K562 (cell line): Measurements from ENCODE around the gene OLR1. TPM values are rescaled to one million over a fixed set of nuclear protein-coding genes. Genes with fewer than 3 reads are reported as not detected.

Experiments
- CEBPG ChIP-seq, 3 experiments: fragments of 200-800 bp in 1 of 3; sonication (Bioruptor generic) in 1 of 3; sonication (generic) in 1 of 3; formaldehyde crosslinking in 1 of 3; IDR thresholded peaks in 2 of 3; conservative IDR thresholded peaks in 1 of 3; 2 replicates each; pipeline versions ENCODE4 v1.6.1 to v1.8.0; 2016 to 2022; ENCODE audit warnings: missing compliant biosample characterization in 2 of 3, missing genetic modification characterization in 2 of 3, mild to moderate bottlenecking in 1 of 3, missing genetic modification reagents in 1 of 3
- CREBBP ChIP-seq: IDR thresholded peaks from one replicate; pipeline ENCODE4 v1.6.1; 2012; ENCODE audit warnings: low read depth, mild to moderate bottlenecking, control low read depth, inconsistent platforms, low read length
- MECOM ChIP-seq: fragments of 250-450 bp; sonication (Bioruptor Pico); IDR thresholded peaks from 2 replicates; pipeline ENCODE4 v1.8.0; 2022; ENCODE audit warnings: inconsistent platforms
- NCOR1 ChIP-seq: fragments of 450-650 bp; IDR thresholded peaks from 2 replicates; pipeline ENCODE4 v1.6.1; 2016; ENCODE audit warnings: mild to moderate bottlenecking, moderate library complexity
- NR2C1 ChIP-seq, 2 experiments: fragments of 450-650 bp; IDR thresholded peaks; 2 replicates each; pipeline ENCODE4 v1.6.1; 2017; ENCODE audit warnings: mild to moderate bottlenecking in 2 of 2, antibody characterized with exemption in 1 of 2, inconsistent platforms in 1 of 2, missing compliant biosample characterization in 1 of 2, missing genetic modification characterization in 1 of 2
- PPARD ChIP-seq: fragments of 250-450 bp; sonication (Bioruptor Pico); IDR thresholded peaks from 2 replicates; pipeline ENCODE4 v1.8.0; 2022; ENCODE audit warnings: inconsistent platforms, mild to moderate bottlenecking, moderate library complexity
- PTTG1 ChIP-seq: fragments of 450-650 bp; IDR thresholded peaks from 2 replicates; pipeline ENCODE4 v1.6.1; 2016; ENCODE audit warnings: low read depth, mild to moderate bottlenecking, missing genetic modification characterization, missing compliant biosample characterization
- RUNX1 ChIP-seq: sonication (generic); IDR thresholded peaks from 2 replicates; pipeline ENCODE4 v1.6.1; 2016; ENCODE audit warnings: antibody characterized with exemption, low read depth
- ZNF584 ChIP-seq: fragments of 200-800 bp; sonication (Bioruptor generic); IDR thresholded peaks from 2 replicates; pipeline ENCODE4 v1.6.1; 2016; ENCODE audit warnings: low read depth, mild to moderate bottlenecking, missing genetic modification characterization, missing compliant biosample characterization
- polyA plus RNA-seq, 8 experiments: library from polyadenylated mRNA; depleted of rRNA in 4 of 8; stranded (reverse) in 5 of 8; unstranded in 3 of 8; fragments of >200 nt; fragmentation: Nextera tagmentation in 2 of 8; fragmentation: Illumina TruSeq in 1 of 8; extraction: Ambion mirVana in 2 of 8; extraction: Trizol in 1 of 8; gene quantifications; 2 replicates each; pipeline versions ENCODE4 v1.2.1 to v1.2.3, GENCODE V29; 2011 to 2014; ENCODE audit warnings: inconsistent platforms in 1 of 8, missing spikeins in 1 of 8
- total RNA-seq, 7 experiments: library from RNA; depleted of rRNA in 6 of 7; stranded (reverse); fragments of >200 nt in 6 of 7; fragmentation: Illumina TruSeq in 2 of 7; extraction: Trizol in 2 of 7; gene quantifications; 2 replicates each; pipeline versions ENCODE4 v1.2.1 to v1.2.3, GENCODE V29; 2011 to 2021; ENCODE audit warnings: low replicate concordance in 1 of 7
- TF ChIP-seq, protein P1 (sequence below), 2 experiments: fragments of 450-650 bp in 1 of 2; IDR thresholded peaks; 2 replicates each; pipeline ENCODE4 v1.6.1; 2011 to 2017; ENCODE audit warnings: low read depth in 2 of 2, antibody characterized with exemption in 1 of 2, borderline replicate concordance in 1 of 2, low read length in 1 of 2, mild to moderate bottlenecking in 1 of 2, mixed read lengths in 1 of 2; ENCODE audit not compliant: control insufficient read depth in 1 of 2
- TF ChIP-seq, protein P2 (sequence below): fragments of 250-450 bp; sonication (Bioruptor Pico); IDR thresholded peaks from 2 replicates; pipeline ENCODE4 v1.8.0; 2021; ENCODE audit warnings: moderate library complexity, mild to moderate bottlenecking, inconsistent platforms
- TF ChIP-seq, protein P3 (sequence below): sonication (generic); formaldehyde crosslinking; IDR thresholded peaks from 2 replicates; pipeline ENCODE4 v1.8.0; 2022; ENCODE audit warnings: missing genetic modification reagents, mild to moderate bottlenecking, moderate library complexity, borderline replicate concordance

Gene OLR1
- total and polyA plus RNA-seq, 9 of the 15 experiments (the other 6 are each of a cell fraction or from before 2014, with no cell fraction given) = not detected

DNA sequence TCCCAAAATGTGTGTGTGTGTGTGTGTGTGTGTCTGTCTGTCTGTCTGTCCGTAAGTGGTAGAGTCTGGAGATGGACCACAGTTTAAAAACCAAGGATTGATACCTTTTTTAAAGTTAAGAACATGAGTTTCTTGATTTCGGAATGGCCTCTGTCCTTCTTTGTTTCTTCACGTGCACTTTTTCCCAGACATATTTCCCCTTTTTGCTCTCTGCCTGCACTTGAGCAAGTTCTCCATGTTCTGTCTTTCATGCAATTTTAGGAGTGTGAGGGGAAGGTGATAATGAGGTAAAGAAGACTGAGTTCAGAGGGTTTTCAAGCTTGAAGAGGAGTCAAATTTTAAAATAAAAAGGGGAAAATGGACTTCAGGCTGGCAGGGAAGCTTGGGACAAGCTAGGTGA, 12.7 kb downstream of the OLR1 start (continued):
- TF ChIP-seq ZNF584 (CRISPR knock-in tag) (no peak), CEBPG (CRISPR knock-in tag; IDR thresholded peaks at IDR 0.05) (no peak), CEBPG (tag; conservative IDR thresholded peaks at IDR 0.05 in 1 of 2, IDR thresholded peaks at IDR 0.05 in 1 of 2) (no peak), RUNX1 (no peak), MECOM (CRISPR knock-in tag) (no peak), CREBBP (no peak), NCOR1 (no peak), NR2C1 (IDR thresholded peaks at IDR 0.05) (no peak), NR2C1 (tag; IDR thresholded peaks at IDR 0.05) (no peak), PPARD (no peak), PTTG1 (tag) (no peak)
- TF ChIP-seq, protein P1, sequence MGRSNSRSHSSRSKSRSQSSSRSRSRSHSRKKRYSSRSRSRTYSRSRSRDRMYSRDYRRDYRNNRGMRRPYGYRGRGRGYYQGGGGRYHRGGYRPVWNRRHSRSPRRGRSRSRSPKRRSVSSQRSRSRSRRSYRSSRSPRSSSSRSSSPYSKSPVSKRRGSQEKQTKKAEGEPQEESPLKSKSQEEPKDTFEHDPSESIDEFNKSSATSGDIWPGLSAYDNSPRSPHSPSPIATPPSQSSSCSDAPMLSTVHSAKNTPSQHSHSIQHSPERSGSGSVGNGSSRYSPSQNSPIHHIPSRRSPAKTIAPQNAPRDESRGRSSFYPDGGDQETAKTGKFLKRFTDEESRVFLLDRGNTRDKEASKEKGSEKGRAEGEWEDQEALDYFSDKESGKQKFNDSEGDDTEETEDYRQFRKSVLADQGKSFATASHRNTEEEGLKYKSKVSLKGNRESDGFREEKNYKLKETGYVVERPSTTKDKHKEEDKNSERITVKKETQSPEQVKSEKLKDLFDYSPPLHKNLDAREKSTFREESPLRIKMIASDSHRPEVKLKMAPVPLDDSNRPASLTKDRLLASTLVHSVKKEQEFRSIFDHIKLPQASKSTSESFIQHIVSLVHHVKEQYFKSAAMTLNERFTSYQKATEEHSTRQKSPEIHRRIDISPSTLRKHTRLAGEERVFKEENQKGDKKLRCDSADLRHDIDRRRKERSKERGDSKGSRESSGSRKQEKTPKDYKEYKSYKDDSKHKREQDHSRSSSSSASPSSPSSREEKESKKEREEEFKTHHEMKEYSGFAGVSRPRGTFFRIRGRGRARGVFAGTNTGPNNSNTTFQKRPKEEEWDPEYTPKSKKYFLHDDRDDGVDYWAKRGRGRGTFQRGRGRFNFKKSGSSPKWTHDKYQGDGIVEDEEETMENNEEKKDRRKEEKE (IDR thresholded peaks at IDR 0.05; ENCODE audit: borderline replicate concordance in 1 of 2, control insufficient read depth in 1 of 2, low read depth in 2 of 2, low read length in 1 of 2) = no peak
- TF ChIP-seq, protein P2, sequence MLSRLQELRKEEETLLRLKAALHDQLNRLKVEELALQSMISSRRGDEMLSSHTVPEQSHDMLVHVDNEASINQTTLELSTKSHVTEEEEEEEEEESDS = no peak
- TF ChIP-seq, protein P3, sequence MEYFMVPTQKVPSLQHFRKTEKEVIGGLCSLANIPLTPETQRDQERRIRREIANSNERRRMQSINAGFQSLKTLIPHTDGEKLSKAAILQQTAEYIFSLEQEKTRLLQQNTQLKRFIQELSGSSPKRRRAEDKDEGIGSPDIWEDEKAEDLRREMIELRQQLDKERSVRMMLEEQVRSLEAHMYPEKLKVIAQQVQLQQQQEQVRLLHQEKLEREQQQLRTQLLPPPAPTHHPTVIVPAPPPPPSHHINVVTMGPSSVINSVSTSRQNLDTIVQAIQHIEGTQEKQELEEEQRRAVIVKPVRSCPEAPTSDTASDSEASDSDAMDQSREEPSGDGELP (CRISPR knock-in tag) = no peak
